Neural progenitor cell (in vitro differentiated cells): ENCODE results near the gene GFER. TPM values are rescaled to one million over a fixed set of nuclear protein-coding genes. Genes with fewer than 3 reads are reported as not detected.
"Not testable (repeated sequence)": the region's sequence is repeated elsewhere in the genome, so short reads cannot be mapped to it uniquely, and the experiment has no call there.

Experiments
- DNase-seq: peaks from one replicate; pipeline ENCODE4 v3.0.0-alpha.2; 2016; ENCODE audit warnings: low spot score
- H2AFZ ChIP-seq: fragments of 200-600 bp; sonication (generic); replicated peaks from 2 replicates; pipeline ENCODE4 v1.6.1; 2016; ENCODE audit warnings: antibody characterized with exemption
- H3F3A ChIP-seq: fragments of 200-600 bp; sonication (generic); 2 replicates; pipeline ENCODE4 v1.6.1; 2016; ENCODE audit warnings: antibody characterized with exemption, low read depth
- H3K27ac ChIP-seq: fragments of 200-600 bp; sonication (generic); 2 replicates; pipeline ENCODE4 v1.5.1; 2016; ENCODE audit warnings: mild to moderate bottlenecking
- H3K27me3 ChIP-seq: fragments of 200-600 bp; sonication (generic); 2 replicates; pipeline ENCODE4 v1.6.1; 2016; ENCODE audit warnings: mild to moderate bottlenecking, moderate library complexity
- H3K36me3 ChIP-seq: fragments of 200-600 bp; sonication (generic); 2 replicates; pipeline ENCODE4 v1.5.1; 2016
- H3K4me1 ChIP-seq: fragments of 200-600 bp; sonication (generic); 2 replicates; pipeline ENCODE4 v1.6.1; 2016; ENCODE audit warnings: mixed run types
- H3K4me2 ChIP-seq: fragments of 200-600 bp; sonication (generic); 2 replicates; pipeline ENCODE4 v1.6.1; 2016
- H3K4me3 ChIP-seq: fragments of 200-600 bp; sonication (generic); 2 replicates; pipeline ENCODE4 v1.5.1; 2016
- H3K79me2 ChIP-seq: fragments of 200-600 bp; sonication (generic); 2 replicates; pipeline ENCODE4 v1.6.1; 2016; ENCODE audit warnings: low read depth
- H3K9ac ChIP-seq: fragments of 200-600 bp; sonication (generic); 2 replicates; pipeline ENCODE4 v1.6.1; 2016
- H3K9me3 ChIP-seq: fragments of 200-600 bp; sonication (generic); 2 replicates; pipeline ENCODE4 v1.5.1; 2016; ENCODE audit warnings: low read depth
- H4K20me1 ChIP-seq: fragments of 200-600 bp; sonication (generic); 2 replicates; pipeline ENCODE4 v1.6.1; 2016; ENCODE audit warnings: low read depth
- H3K27ac Mint-ChIP-seq: 3 replicates; pipeline ENCODE4 v1.8.0; 2021; ENCODE audit warnings: mixed read lengths
- H3K27me3 Mint-ChIP-seq: 2 replicates; pipeline ENCODE4 v1.8.0; 2022; ENCODE audit warnings: low read depth, mild to moderate bottlenecking, inconsistent platforms, moderate library complexity, mixed read lengths; ENCODE audit not compliant: insufficient read depth
- H3K36me3 Mint-ChIP-seq: 3 replicates; pipeline ENCODE4 v1.8.0; 2021; ENCODE audit warnings: mixed read lengths
- H3K4me1 Mint-ChIP-seq: 3 replicates; pipeline ENCODE4 v1.8.0; 2021; ENCODE audit warnings: mixed read lengths
- H3K4me3 Mint-ChIP-seq: 3 replicates; pipeline ENCODE4 v1.8.0; 2021; ENCODE audit warnings: mild to moderate bottlenecking, moderate library complexity, mixed read lengths
- H3K9me3 Mint-ChIP-seq: 3 replicates; pipeline ENCODE4 v1.8.0; 2020; ENCODE audit warnings: mixed read lengths
- CTCF ChIP-seq: fragments of 200-600 bp; sonication (generic); IDR thresholded peaks from 2 replicates; pipeline ENCODE4 v1.5.1; 2017; ENCODE audit warnings: antibody characterized with exemption, mild to moderate bottlenecking
- EZH2 ChIP-seq: fragments of 200-600 bp; sonication (generic); IDR thresholded peaks from 2 replicates; pipeline ENCODE4 v1.6.1; 2017; ENCODE audit warnings: antibody characterized with exemption, mild to moderate bottlenecking, moderate library complexity
- EZH2phosphoT487 ChIP-seq: fragments of 200-600 bp; sonication (generic); IDR thresholded peaks from 2 replicates; pipeline ENCODE4 v1.6.1; 2017; ENCODE audit warnings: antibody characterized with exemption
- total RNA-seq: library from RNA; depleted of rRNA; stranded (reverse); fragments of >200 nt; gene quantifications from 2 replicates; pipeline ENCODE4 v1.2.3, GENCODE V29; 2015; ENCODE audit warnings: low replicate concordance

GFER gene
- total RNA-seq, 1 donor from 2014 or later, result 35.1 TPM

GRCh38 chr16:1938910-1939309, 45.1 kb upstream of the GFER start:
- Histone ChIP-seq H3F3A (peaks cover 5% of the 10 kb centered on the region), H3K4me3 (no peak overlapping the region), H3K27me3 (no peaks in the 10 kb centered on the region), H3K4me2 (no peak overlapping the region), H2AFZ (no peak overlapping the region), H3K4me1 (peaks cover 7% of the 10 kb centered on the region), H3K27ac (no peak overlapping the region), H3K9ac (no peak overlapping the region), H3K9me3 (no peaks in the 10 kb centered on the region), H3K36me3 (no peaks in the 10 kb centered on the region), H3K79me2 (peaks cover 10% of the 10 kb centered on the region), H4K20me1 (no peaks in the 10 kb centered on the region)
- Mint-ChIP-seq H3K9me3 (no peaks in the 10 kb centered on the region), H3K36me3 (peaks cover 2% of the 10 kb centered on the region), H3K27ac (no peak overlapping the region), H3K4me3 (no peak overlapping the region), H3K27me3 (peaks cover 3% of the 10 kb centered on the region), H3K4me1 (peaks cover 9% of the 10 kb centered on the region)
- TF ChIP-seq EZH2phosphoT487 (no peak), EZH2 (no peak), CTCF (no peak)
- no peak for DNase-seq

GRCh38 chr16:1939833-1940232, 44.2 kb upstream of the GFER start:
- not testable (repeated sequence) for H3K27ac Mint-ChIP-seq, H2AFZ ChIP-seq, H3K27me3 Mint-ChIP-seq, H3K4me3 ChIP-seq, H3K27ac ChIP-seq, H3F3A ChIP-seq, H3K4me3 Mint-ChIP-seq, H3K36me3 ChIP-seq, H3K4me2 ChIP-seq, H4K20me1 ChIP-seq, H3K4me1 ChIP-seq, H3K9me3 ChIP-seq, H3K9ac ChIP-seq, H3K9me3 Mint-ChIP-seq, H3K79me2 ChIP-seq, H3K27me3 ChIP-seq, H3K36me3 Mint-ChIP-seq, DNase-seq
- H3K4me1 Mint-ChIP-seq, result peaks cover 15% of the 10 kb centered on the region

GRCh38 chr16:1940273-1941161, 43.5 kb upstream of the GFER start:
- no peaks in the 10 kb centered on the region for H3K9me3 Mint-ChIP-seq
- no peaks in the 10 kb centered on the region for H3K9me3 ChIP-seq
- H3K4me3 Mint-ChIP-seq, result no peak overlapping the region

More at GRCh38 chr16:1940273-1941161, 43.5 kb upstream of the GFER start:
- no peak for TF ChIP-seq EZH2
- no peak for TF ChIP-seq CTCF
- TF ChIP-seq EZH2phosphoT487, result no peak
- peaks cover 2% of the 10 kb centered on the region for H3K36me3 Mint-ChIP-seq
- peaks cover 10% of the 10 kb centered on the region for H3K79me2 ChIP-seq
- no peaks in the 10 kb centered on the region for H3K27me3 ChIP-seq
- no peaks in the 10 kb centered on the region for H3K36me3 ChIP-seq
- H3K4me1 ChIP-seq, result peaks cover 7% of the 10 kb centered on the region
- H3K27me3 Mint-ChIP-seq, result peaks cover 3% of the 10 kb centered on the region
- H3K9ac ChIP-seq, result no peak overlapping the region
- H3K27ac ChIP-seq, result no peak overlapping the region
- no peak for DNase-seq
- H3K4me3 ChIP-seq, result no peak overlapping the region
- H2AFZ ChIP-seq, result no peak overlapping the region
- H4K20me1 ChIP-seq, result no peaks in the 10 kb centered on the region
- no peak overlapping the region for H3K27ac Mint-ChIP-seq
- H3F3A ChIP-seq, result peaks cover 9% of the 10 kb centered on the region
- H3K4me2 ChIP-seq, result no peak overlapping the region
- H3K4me1 Mint-ChIP-seq, result peaks cover 15% of the 10 kb centered on the region
